Naive thymus-derived CD4-positive, alpha-beta T cell (primary cell): ENCODE measurements around the gene OGDH. TPM values are rescaled to one million over a fixed set of nuclear protein-coding genes. Genes with fewer than 3 reads are reported as not detected.

Experiments used
- ATAC-seq: fragments of 150-1000 bp; cut with Tn5 transposase; 2 replicates; pipeline ENCODE4 v1.10.0; 2021; ENCODE audit warnings: mild to moderate bottlenecking, moderate library complexity
- CTCF ChIA-PET: fragments of 350-600 bp; sonication (Branson Sonifier 250); formaldehyde crosslinking; loops from one replicate; lab custom pipeline; 2021; ENCODE audit warnings: antibody characterized with exemption; lab: Charles Lee
- POLR2A ChIA-PET: fragments of 350-600 bp; sonication (Branson Sonifier 250); formaldehyde crosslinking; loops from one replicate; lab custom pipeline; 2021; ENCODE audit warnings: antibody characterized with exemption, inconsistent platforms; lab: Charles Lee
- DNase-seq, 9 donors: peaks; one replicate each; pipeline versions ENCODE4 v3.0.0 to v3.0.0-alpha.2; 2020 to 2022; ENCODE audit warnings: mixed read lengths in 1 of 9
- H3K27ac ChIP-seq: one replicate; pipeline ENCODE4 v1.7.0; 2013; ENCODE audit warnings: mild to moderate bottlenecking, low read depth, low read length, moderate library complexity
- H3K27me3 ChIP-seq, 2 donors: one replicate each; pipeline ENCODE4 v1.7.0; 2013; ENCODE audit warnings: low read length in 2 of 2, mild to moderate bottlenecking in 2 of 2, moderate library complexity in 2 of 2; ENCODE audit not compliant: control insufficient read depth in 2 of 2, insufficient read depth in 2 of 2
- H3K36me3 ChIP-seq, 3 experiments: 1 replicate in 2 of 3; 2 replicates in 1 of 3; pipeline ENCODE4 v1.7.0; 2013; ENCODE audit warnings: low read length in 3 of 3, mild to moderate bottlenecking in 3 of 3, moderate library complexity in 1 of 3; ENCODE audit not compliant: insufficient read depth in 3 of 3, control insufficient read depth in 2 of 3
- H3K4me1 ChIP-seq, 2 donors: one replicate each; pipeline ENCODE4 v1.7.0; 2013; ENCODE audit warnings: low read length in 2 of 2, mild to moderate bottlenecking in 2 of 2, moderate library complexity in 1 of 2; ENCODE audit not compliant: control insufficient read depth in 2 of 2, insufficient read depth in 2 of 2
- H3K4me3 ChIP-seq: 2 replicates; pipeline ENCODE4 v1.7.0; 2013; ENCODE audit warnings: mild to moderate bottlenecking, low read length
- H3K9me3 ChIP-seq, 3 experiments: 1 replicate in 2 of 3; 2 replicates in 1 of 3; pipeline ENCODE4 v1.7.0; 2013; ENCODE audit warnings: low read length in 3 of 3; ENCODE audit not compliant: control insufficient read depth in 2 of 3
- H3K27ac Mint-ChIP-seq, 9 donors: one replicate each; pipeline ENCODE4 v1.8.0; 2020 to 2022; ENCODE audit warnings: mixed read lengths in 9 of 9, mild to moderate bottlenecking in 8 of 9, moderate library complexity in 5 of 9, inconsistent platforms in 2 of 9
- H3K27me3 Mint-ChIP-seq, 5 donors: one replicate each; pipeline ENCODE4 v1.8.0; 2021 to 2022; ENCODE audit warnings: mixed read lengths in 5 of 5, mild to moderate bottlenecking in 1 of 5
- H3K36me3 Mint-ChIP-seq, 5 donors: one replicate each; pipeline ENCODE4 v1.8.0; 2020 to 2022; ENCODE audit warnings: mixed read lengths in 5 of 5, mild to moderate bottlenecking in 3 of 5, inconsistent platforms in 1 of 5
- H3K4me1 Mint-ChIP-seq, 7 donors: one replicate each; pipeline ENCODE4 v1.8.0; 2020 to 2022; ENCODE audit warnings: mixed read lengths in 7 of 7, mild to moderate bottlenecking in 3 of 7, inconsistent platforms in 1 of 7
- H3K4me3 Mint-ChIP-seq, 10 donors: one replicate each; pipeline ENCODE4 v1.8.0; 2020 to 2022; ENCODE audit warnings: mild to moderate bottlenecking in 10 of 10, mixed read lengths in 10 of 10, moderate library complexity in 6 of 10, inconsistent platforms in 2 of 10
- H3K9me3 Mint-ChIP-seq, 11 donors: one replicate each; pipeline ENCODE4 v1.8.0; 2020 to 2022; ENCODE audit warnings: mixed read lengths in 11 of 11, mild to moderate bottlenecking in 4 of 11, inconsistent platforms in 1 of 11, moderate library complexity in 1 of 11
- intact Hi-C, 2 donors: fragments of 100-400 bp; cut with micrococcal nuclease; formaldehyde crosslinking; loops; one replicate each; pipeline ENCODE4 v1.15.1; 2023
- polyA plus RNA-seq, 2 donors: library from polyadenylated mRNA; unstranded; fragments of 300-500 nt; fragmentation: Illumina TruSeq; gene quantifications; one replicate each; pipeline ENCODE4 v1.2.3, GENCODE V29; 2021
- total RNA-seq, 6 experiments: library from RNA in 5 of 6; stranded (reverse) in 5 of 6; gene quantifications; 1 replicate in 5 of 6; 2 replicates in 1 of 6; pipeline ENCODE4 v1.2.3 and lab custom pipeline; 2021 to 2026

OGDH gene
- total and polyA plus RNA-seq, 7 experiments from 2014 or later: 20.3 to 122 (median 64.2) TPM

DNA sequence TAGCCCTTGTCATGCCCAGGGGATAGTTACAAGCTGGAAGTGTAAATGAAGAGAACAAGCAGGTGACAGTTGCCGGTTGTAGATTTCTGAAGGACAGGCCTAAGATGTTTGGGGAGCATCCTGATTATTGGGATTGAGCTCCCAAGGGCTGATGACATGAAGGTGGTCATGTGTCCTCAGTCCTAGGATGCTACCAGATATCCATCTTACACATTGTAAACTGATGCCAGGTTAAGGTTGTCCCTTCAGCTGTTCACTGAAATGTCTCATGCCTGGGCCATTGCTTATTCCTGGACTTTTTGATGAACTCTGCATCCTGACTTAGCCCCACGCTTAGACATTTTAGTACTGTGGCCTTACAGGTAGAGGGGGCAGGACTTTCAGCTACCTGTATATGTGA is 143.6 kb downstream of the OGDH start:
- ATAC-seq: no peak
- peaks cover 0 to 1% (median 0%) of the 10 kb centered on the region in 11 donors for H3K9me3 Mint-ChIP-seq
- ChIA-PET POLR2A (interaction anchor here (0.5 to 2.7 kb wide), 15 partner anchors 12 to 260 kb away, joined by 3 to 22 read pairs (median 5); partner anchors contain the start of genes OGDH, PURB and TMED4), CTCF (interaction anchor here (0.6 to 1.3 kb wide), 3 partner anchors 46 to 821 kb away, joined by 3 read pairs; no protein-coding TSS in a partner anchor)
- H3K4me1 Mint-ChIP-seq: peaks cover 29 to 65% (median 50%) of the 10 kb centered on the region in 7 donors
- H3K4me3 Mint-ChIP-seq: peak overlapping the region; percentile 77 to 92 (median 86)
- H3K27ac ChIP-seq: peak overlapping the region; percentile 98
- no peaks in the 10 kb centered on the region for H3K27me3 Mint-ChIP-seq
- H3K4me3 ChIP-seq: peak overlapping the region; percentile 64
- no peaks in the 10 kb centered on the region for H3K9me3 ChIP-seq
- H3K36me3 Mint-ChIP-seq: peaks cover 0 to 14% (median 0%) of the 10 kb centered on the region in 5 donors
- intact Hi-C loops: loop anchor here (2.0 to 5.0 kb wide), 6 partner anchors 19 to 361 kb away; partner anchors contain the start of genes CCM2 (in 1 of the 2), TBRG4 (in 1 of the 2) and TMED4 (in 1 of the 2)
- no peaks in the 10 kb centered on the region for H3K36me3 ChIP-seq
- peak overlapping the region; percentile 78 to 93 (median 83) for H3K27ac Mint-ChIP-seq
- DNase-seq: no peak
- no peaks in the 10 kb centered on the region for H3K27me3 ChIP-seq
- peaks cover 26 to 33% of the 10 kb centered on the region in 2 donors for H3K4me1 ChIP-seq

DNA sequence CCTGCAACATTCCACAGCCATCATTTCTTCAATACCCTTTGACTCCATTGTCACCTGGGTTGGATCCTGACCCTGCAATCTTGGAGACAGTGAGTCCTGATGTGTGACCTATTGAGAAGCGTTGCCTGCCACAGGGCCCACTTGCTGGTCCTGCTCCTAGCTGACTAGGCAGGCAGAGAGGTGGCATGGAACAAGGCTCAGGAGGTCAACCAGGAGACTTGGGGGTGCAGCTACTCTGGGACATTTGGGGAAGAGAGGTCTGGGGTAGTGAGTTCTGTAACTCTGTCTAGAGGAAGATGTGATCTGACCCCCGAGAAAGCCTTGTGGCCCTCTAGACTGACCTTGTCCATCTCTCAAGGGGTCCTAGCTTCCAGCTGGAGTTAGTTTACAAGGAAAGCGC is 144.0 kb downstream of the OGDH start:
- peak overlapping the region; percentile 77 to 92 (median 86) for H3K4me3 Mint-ChIP-seq
- CTCF ChIA-PET: interaction anchor here (0.6 to 1.3 kb wide), 3 partner anchors 45 to 127 kb away, joined by 3 read pairs; no protein-coding TSS in a partner anchor

DNA sequence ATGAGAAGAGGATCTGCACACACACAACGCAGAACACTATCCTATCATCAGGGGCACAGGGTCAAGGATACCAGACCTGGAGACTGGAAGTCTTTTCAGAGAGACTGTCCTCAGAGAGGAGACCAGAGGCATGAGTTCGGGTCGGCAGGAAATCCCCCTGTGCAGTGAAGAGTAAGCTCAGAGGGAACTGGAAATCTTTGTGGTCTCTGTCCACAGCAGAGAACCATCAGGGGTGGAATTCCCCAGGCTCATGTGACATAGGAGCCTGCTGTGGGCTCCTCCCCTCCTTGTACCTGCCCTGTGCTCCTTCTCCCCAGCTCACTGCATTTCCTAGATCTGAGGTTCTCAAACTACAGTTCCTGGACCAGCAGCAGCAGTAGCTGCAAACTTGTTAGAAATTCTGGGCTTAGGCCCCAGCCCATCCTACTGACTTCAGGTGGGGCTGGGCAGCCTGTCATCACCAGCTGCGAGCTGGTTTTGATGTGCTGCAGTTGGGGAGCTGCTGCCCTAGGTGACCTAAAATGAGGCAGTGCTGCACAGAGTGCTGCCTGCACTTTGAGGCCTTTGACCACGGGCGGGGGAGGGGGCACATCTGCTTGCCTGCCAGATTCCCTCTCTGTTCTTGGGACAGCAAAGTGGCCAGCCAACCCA is 144.6 kb downstream of the OGDH start:
- intact Hi-C loops: loop anchor here (1.0 to 5.0 kb wide), 10 partner anchors 18 to 250 kb away; partner anchors contain the start of genes CCM2 (in 1 of the 2), OGDH (in 1 of the 2), PPIA (in 1 of the 2) and PURB (in 1 of the 2)
- peak in 5 of 9 donors; percentile 16 to 74 (median 36) for DNase-seq
- Histone ChIP-seq H3K36me3 (peaks cover 0 to 3% (median 0%) of the 10 kb centered on the region in 3 experiments), H3K27me3 (no peaks in the 10 kb centered on the region), H3K27ac (peak overlapping the region; percentile 98), H3K4me1 (peaks cover 31 to 42% of the 10 kb centered on the region in 2 donors), H3K9me3 (no peaks in the 10 kb centered on the region), H3K4me3 (peak overlapping the region; percentile 64)
- peak overlapping the region; percentile 77 to 92 (median 86) for H3K4me3 Mint-ChIP-seq
- peaks cover 0 to 14% (median 0%) of the 10 kb centered on the region in 5 donors for H3K36me3 Mint-ChIP-seq
- H3K9me3 Mint-ChIP-seq: peaks cover 0 to 1% (median 0%) of the 10 kb centered on the region in 11 donors
- POLR2A ChIA-PET: interaction anchor here (1.1 to 2.7 kb wide), 6 partner anchors 51 to 670 kb away, joined by 3 to 22 read pairs (median 8); partner anchors contain the start of genes OGDH, PURB and TMED4
- CTCF ChIA-PET: interaction anchor here (0.6 to 1.3 kb wide), 2 partner anchors 47 to 127 kb away, joined by 3 read pairs; no protein-coding TSS in a partner anchor
- peaks cover 32 to 68% (median 53%) of the 10 kb centered on the region in 7 donors for H3K4me1 Mint-ChIP-seq
- H3K27ac Mint-ChIP-seq: peak overlapping the region in 8 of 9 donors; percentile 19 to 91 (median 82)
- ATAC-seq: peak; percentile 50
- no peaks in the 10 kb centered on the region for H3K27me3 Mint-ChIP-seq

More for the DNA sequence above, 144.0 kb downstream of the OGDH start:
- POLR2A ChIA-PET: interaction anchor here (0.6 to 2.7 kb wide), 14 partner anchors 12 to 670 kb away, joined by 3 to 22 read pairs (median 6); partner anchors contain the start of genes OGDH, PURB and TMED4
- H3K27ac Mint-ChIP-seq: peak overlapping the region; percentile 78 to 93 (median 83)
- no peaks in the 10 kb centered on the region for H3K36me3 ChIP-seq
- H3K4me1 Mint-ChIP-seq: peaks cover 32 to 68% (median 53%) of the 10 kb centered on the region in 7 donors
- no peaks in the 10 kb centered on the region for H3K27me3 ChIP-seq
- H3K27ac ChIP-seq: peak overlapping the region; percentile 98
- ATAC-seq (no peak), DNase-seq (no peak)
- no peaks in the 10 kb centered on the region for H3K9me3 ChIP-seq
- H3K27me3 Mint-ChIP-seq: no peaks in the 10 kb centered on the region
- H3K4me1 ChIP-seq: peaks cover 30 to 36% of the 10 kb centered on the region in 2 donors
- intact Hi-C loops: loop anchor here (2.0 to 5.0 kb wide), 5 partner anchors 18 to 250 kb away; partner anchors contain the start of genes CCM2 (in 1 of the 2) and TMED4 (in 1 of the 2)
- H3K36me3 Mint-ChIP-seq: peaks cover 0 to 14% (median 0%) of the 10 kb centered on the region in 5 donors
- peaks cover 0 to 1% (median 0%) of the 10 kb centered on the region in 11 donors for H3K9me3 Mint-ChIP-seq
- H3K4me3 ChIP-seq: peak overlapping the region; percentile 64

DNA sequence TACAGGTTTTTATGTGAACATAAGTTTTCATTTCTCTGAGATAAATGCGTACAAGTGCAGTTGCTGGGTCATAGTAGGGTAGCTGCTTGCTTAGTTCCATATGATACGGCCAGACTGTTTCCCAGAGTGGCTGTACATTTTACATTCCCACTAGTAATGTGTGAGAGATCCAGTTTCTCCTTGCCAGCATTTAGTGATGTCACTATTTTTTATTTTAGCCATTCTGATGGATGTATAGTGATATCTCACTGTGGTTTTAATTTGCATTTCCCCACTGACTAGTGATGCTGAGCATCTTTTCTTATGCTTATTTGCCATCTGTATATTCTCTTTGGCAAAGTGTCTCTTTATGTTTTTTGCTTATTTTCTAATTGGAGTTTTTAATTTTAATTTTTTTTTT is 146.4 kb downstream of the OGDH start:
- H3K4me1 Mint-ChIP-seq: peaks cover 28 to 59% (median 49%) of the 10 kb centered on the region in 7 donors
- CTCF ChIA-PET: no interaction called here
- ATAC-seq: no peak
- intact Hi-C loops: loop anchor here in 1 of 2 donors (5.0 kb wide), 1 partner anchor 169 kb away; no protein-coding TSS in a partner anchor
- Histone ChIP-seq H3K9me3 (no peaks in the 10 kb centered on the region), H3K4me1 (peaks cover 31 to 43% of the 10 kb centered on the region in 2 donors), H3K4me3 (no peak overlapping the region), H3K27me3 (no peaks in the 10 kb centered on the region), H3K27ac (no peak overlapping the region), H3K36me3 (peaks cover under 1 to 20% (median under 1%) of the 10 kb centered on the region in 3 experiments)
- peak overlapping the region in 3 of 9 donors; percentile 29 to 77 (median 52) for H3K27ac Mint-ChIP-seq
- H3K27me3 Mint-ChIP-seq: no peaks in the 10 kb centered on the region
- H3K4me3 Mint-ChIP-seq: no peak overlapping the region
- no peaks in the 10 kb centered on the region for H3K9me3 Mint-ChIP-seq
- no peak for DNase-seq
- H3K36me3 Mint-ChIP-seq: peaks cover 0 to 14% (median 0%) of the 10 kb centered on the region in 5 donors
- POLR2A ChIA-PET: interaction anchor here (0.6 kb wide), 1 partner anchor 18 kb away, joined by 3 read pairs; no protein-coding TSS in a partner anchor

DNA sequence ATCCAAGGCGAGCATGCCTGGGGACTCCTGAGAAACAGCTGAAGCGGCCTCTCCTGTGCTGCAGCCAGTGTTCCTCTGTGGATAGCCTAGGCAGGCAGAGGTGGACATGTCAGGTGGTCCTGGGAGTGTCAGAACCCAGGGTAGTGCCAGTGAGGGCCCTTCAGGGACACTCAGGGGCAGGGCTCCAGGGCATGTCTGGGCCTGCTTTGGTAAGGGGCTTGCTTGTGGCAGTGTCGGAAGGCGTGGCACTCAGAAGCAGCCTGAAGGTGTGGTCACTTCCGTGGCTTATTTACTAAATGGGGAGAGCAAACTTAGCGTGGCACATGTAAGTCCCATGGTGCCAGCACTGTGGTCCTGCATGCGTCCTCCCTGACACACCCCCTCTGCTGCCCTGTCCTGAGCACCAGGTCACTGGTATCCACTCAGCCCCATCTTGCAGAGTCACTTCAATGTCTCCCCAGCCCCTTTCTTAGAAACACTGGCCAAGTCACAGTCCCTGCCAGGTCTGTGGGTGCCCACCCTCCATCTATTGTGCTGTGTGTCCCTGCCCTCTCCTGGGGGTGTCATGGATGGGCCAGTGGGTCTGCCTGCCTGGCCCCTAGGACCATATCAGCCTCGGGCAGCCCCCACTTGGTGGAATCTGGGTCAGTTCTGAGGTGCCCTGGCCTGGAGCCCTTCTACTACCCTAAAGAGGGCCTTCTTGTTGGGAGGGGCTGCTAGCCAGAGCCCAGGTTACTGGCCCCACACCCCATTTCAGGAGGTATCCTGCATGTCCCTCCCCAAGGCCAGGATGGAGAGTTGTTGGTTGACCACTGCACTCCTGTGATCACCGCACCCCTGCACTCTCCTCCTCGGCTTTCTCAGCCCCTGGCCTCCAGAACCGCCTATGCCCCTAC is 148.6 kb downstream of the OGDH start:
- ATAC-seq (no peak), DNase-seq (no peak)
- H3K4me3 Mint-ChIP-seq: no peak overlapping the region
- Histone ChIP-seq H3K4me3 (no peak overlapping the region), H3K4me1 (peaks cover 24 to 35% of the 10 kb centered on the region in 2 donors), H3K36me3 (peaks cover 5 to 36% (median 12%) of the 10 kb centered on the region in 3 experiments), H3K27me3 (no peaks in the 10 kb centered on the region), H3K27ac (peak overlapping the region; percentile 40), H3K9me3 (no peaks in the 10 kb centered on the region)
- intact Hi-C loops: loop anchor here in 1 of 2 donors (5.0 kb wide), 1 partner anchor 167 kb away; no protein-coding TSS in a partner anchor
- peaks cover 0 to 10% (median 0%) of the 10 kb centered on the region in 5 donors for H3K36me3 Mint-ChIP-seq
- peaks cover 20 to 49% (median 41%) of the 10 kb centered on the region in 7 donors for H3K4me1 Mint-ChIP-seq
- ChIA-PET POLR2A (interaction anchor here (1.4 kb wide), 1 partner anchor 43 kb away, joined by 3 read pairs; no protein-coding TSS in a partner anchor), CTCF (no interaction called here)
- H3K9me3 Mint-ChIP-seq: no peaks in the 10 kb centered on the region
- H3K27me3 Mint-ChIP-seq: no peaks in the 10 kb centered on the region
- H3K27ac Mint-ChIP-seq: peak overlapping the region in 5 of 9 donors; percentile 15 to 55 (median 43)
